PC-3 (cell line): ENCODE measurements around the gene CARD11.

ENCODE experiments used
- CTCF ChIP-seq: fragments of 300-600 bp; sonication (generic); conservative IDR thresholded peaks from 2 replicates; pipeline ENCODE4 v1.5.1; 2017; ENCODE audit warnings: antibody characterized with exemption, low read depth, mild to moderate bottlenecking, low read length
- EZH2 ChIP-seq: fragments of 300-600 bp; sonication (generic); IDR thresholded peaks from one replicate; pipeline ENCODE4 v1.6.1; 2017; ENCODE audit warnings: antibody characterized with exemption, mild to moderate bottlenecking, low read length; ENCODE audit not compliant: unreplicated experiment
- EZH2phosphoT487 ChIP-seq: fragments of 300-600 bp; sonication (generic); IDR thresholded peaks from 2 replicates; pipeline ENCODE4 v1.6.1; 2018; ENCODE audit warnings: mild to moderate bottlenecking, antibody characterized with exemption, low read length, borderline replicate concordance

GRCh38 chr7:3032256-3032655 lies 11.4 kb downstream of the CARD11 start:
- no peak for TF ChIP-seq CTCF
- no peak for TF ChIP-seq EZH2phosphoT487
- TF ChIP-seq EZH2 = no peak
